IPS DF 6.9 (cell line): ENCODE measurements around the gene ASTN2.

Source experiments
- DNase-seq: peaks from one replicate; pipeline ENCODE4 v3.0.0-alpha.2; 2013; ENCODE audit warnings: low read depth, low spot score
- H3K27ac ChIP-seq: one replicate; pipeline ENCODE4 v1.5.1; 2013; ENCODE audit warnings: low read length, control low read depth
- H3K27me3 ChIP-seq: 2 replicates; pipeline ENCODE4 v1.6.1; 2013; ENCODE audit warnings: mild to moderate bottlenecking, low read length; ENCODE audit not compliant: control insufficient read depth, insufficient read depth
- H3K36me3 ChIP-seq: 2 replicates; pipeline ENCODE4 v1.6.1; 2013; ENCODE audit warnings: low read length; ENCODE audit not compliant: control insufficient read depth, insufficient read depth
- H3K4me1 ChIP-seq: 2 replicates; pipeline ENCODE4 v1.6.1; 2013; ENCODE audit warnings: low read length; ENCODE audit not compliant: control insufficient read depth, insufficient read depth
- H3K4me3 ChIP-seq: 2 replicates; pipeline ENCODE4 v1.5.1; 2013; ENCODE audit warnings: mild to moderate bottlenecking, low read length
- H3K9me3 ChIP-seq: 2 replicates; pipeline ENCODE4 v1.6.1; 2013; ENCODE audit warnings: low read length, inconsistent platforms; ENCODE audit not compliant: control insufficient read depth, insufficient read depth
- WGBS: extraction: QIAGEN DNeasy Blood & Tissue Kit; methylation state at CpG from one replicate; pipeline ENCODE4 v1.1.7; 2013; ENCODE audit warnings: mixed read lengths, missing lambda C conversion rate; ENCODE audit not compliant: insufficient read length, insufficient coverage; 5-methylcytosine and 5-hydroxymethylcytosine counted together

The ASTN2 gene

DNA sequence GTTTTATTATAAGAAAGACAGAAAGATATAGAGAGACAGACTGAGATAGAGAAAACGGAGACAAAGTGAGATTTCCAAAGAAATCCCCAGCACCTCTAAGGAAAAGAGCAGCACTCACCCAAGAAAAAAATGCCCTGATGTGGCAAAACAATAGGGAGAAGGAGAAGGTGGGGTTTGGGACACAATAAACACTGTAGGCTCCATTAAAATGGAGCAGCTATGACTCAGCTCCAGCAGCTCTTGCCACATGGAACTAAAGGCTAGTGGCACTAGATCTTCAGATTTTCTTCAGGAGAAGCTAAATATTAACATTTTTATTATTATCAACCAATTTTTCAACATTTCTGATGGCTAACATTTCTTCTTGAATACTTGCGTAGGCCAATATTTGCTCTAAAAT, 406.0 kb downstream of the ASTN2 start:
- H3K27me3 ChIP-seq: no peaks in the 10 kb centered on the region
- H3K9me3 ChIP-seq: no peaks in the 10 kb centered on the region
- 0 out of 2 replicates have a peak, but pooled peaks cover 2% of the 10 kb centered on the region for H3K4me1 ChIP-seq
- H3K27ac ChIP-seq: no peak overlapping the region
- H3K4me3 ChIP-seq: no peak overlapping the region
- H3K36me3 ChIP-seq: no peaks in the 10 kb centered on the region
- WGBS: 100% methylated on average over 1 of the region's 2 CpGs
- no peak for DNase-seq

DNA sequence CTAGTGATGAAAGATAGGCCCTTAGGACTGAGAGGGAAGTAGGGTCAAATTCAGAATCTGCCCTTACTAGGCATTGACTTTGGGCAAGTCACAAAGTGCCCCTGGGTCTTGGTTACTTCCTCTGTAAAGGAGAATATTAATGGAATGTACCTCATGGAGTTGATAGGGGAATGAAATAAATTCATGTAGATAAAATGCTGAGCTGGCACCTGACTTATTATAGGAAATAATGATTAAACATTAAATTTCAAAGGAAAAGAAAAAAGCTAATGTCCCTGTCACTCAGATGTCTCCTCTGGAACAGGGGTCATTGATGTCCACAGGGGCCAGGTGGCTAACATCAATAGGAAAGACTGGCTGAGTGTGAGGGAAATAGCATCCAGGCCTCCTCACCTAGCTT, 406.4 kb downstream of the ASTN2 start:
- H3K36me3 ChIP-seq: no peaks in the 10 kb centered on the region
- H3K27ac ChIP-seq: no peak overlapping the region
- H3K27me3 ChIP-seq: no peaks in the 10 kb centered on the region
- DNase-seq: no peak
- no peak overlapping the region for H3K4me3 ChIP-seq
- no peaks in the 10 kb centered on the region for H3K9me3 ChIP-seq
- H3K4me1 ChIP-seq: 0 out of 2 replicates have a peak, but pooled peaks cover 2% of the 10 kb centered on the region

DNA sequence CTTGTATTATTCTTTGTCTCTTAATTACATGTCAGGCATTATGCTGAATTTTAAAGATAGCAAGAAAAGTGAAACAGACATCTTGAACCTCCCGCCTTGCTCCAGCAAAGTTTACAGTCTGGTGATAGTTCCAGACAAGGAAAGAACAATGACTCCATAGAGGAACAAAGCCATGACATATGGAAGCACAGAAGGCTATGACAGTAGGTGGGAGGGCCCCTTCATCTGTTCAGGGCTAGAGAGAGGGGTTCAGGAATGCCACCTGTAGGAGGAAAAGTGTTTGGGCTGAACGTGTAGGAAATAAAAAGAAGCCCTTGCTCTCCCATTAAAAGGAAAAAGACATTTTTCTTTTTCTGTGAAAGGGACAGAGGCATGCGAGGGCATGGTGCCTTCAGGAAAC, 412.2 kb downstream of the ASTN2 start:
- no peaks in the 10 kb centered on the region for H3K9me3 ChIP-seq
- DNase-seq: no peak
- H3K4me1 ChIP-seq: no peaks in the 10 kb centered on the region
- H3K27me3 ChIP-seq: no peaks in the 10 kb centered on the region
- no peaks in the 10 kb centered on the region for H3K36me3 ChIP-seq
- no CpG with 5 or more reads among the region's 3 CpGs for WGBS
- no peak overlapping the region for H3K27ac ChIP-seq
- H3K4me3 ChIP-seq: no peak overlapping the region

DNA sequence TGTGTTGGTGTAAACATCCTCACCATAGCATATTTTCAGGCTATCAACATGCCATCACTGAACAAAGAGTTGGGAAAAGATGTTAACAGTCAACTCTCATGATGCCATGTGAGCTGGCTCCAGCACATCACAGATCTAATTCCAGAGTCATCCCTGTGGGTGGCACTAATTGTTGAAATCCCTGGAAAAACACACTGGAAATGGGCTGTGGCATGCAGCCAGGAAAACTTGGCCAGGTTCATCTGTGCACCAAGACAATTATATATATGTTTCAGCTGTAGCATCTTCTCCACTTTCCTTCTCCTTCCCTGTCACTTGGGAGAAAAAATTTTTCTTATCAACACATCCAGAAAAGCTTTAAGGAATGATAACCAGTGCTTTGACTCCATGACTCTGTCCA, 414.0 kb downstream of the ASTN2 start:
- Histone ChIP-seq H3K27ac (no peak overlapping the region), H3K4me1 (no peaks in the 10 kb centered on the region), H3K36me3 (no peaks in the 10 kb centered on the region), H3K4me3 (no peak overlapping the region), H3K9me3 (no peaks in the 10 kb centered on the region), H3K27me3 (no peaks in the 10 kb centered on the region)
- no peak for DNase-seq

DNA sequence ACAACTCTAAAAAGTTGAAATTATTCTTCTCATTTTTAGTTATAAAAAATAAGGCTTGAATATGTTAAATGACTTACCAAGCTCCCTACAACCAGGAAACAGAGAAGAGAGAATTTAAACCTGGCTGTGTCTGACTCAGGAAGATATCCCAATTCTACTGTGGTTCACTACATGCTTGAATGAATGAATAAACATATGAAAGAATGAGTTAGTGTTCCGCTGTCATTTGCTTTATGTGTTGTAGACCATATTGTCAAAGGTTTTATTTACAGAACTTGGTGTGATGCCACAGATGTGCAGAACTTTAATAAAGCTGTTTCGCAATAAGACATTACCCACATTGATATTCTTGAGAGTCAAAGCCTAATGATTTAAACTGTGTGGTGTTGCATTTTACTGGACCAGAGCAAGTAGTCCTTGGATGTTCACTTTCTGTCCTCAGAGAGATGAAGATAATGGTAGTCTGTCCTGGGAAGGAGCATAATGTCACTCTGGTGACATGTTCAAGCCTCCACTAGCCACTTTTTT, 414.6 kb downstream of the ASTN2 start:
- no peak overlapping the region for H3K27ac ChIP-seq
- no peaks in the 10 kb centered on the region for H3K36me3 ChIP-seq
- H3K4me3 ChIP-seq: no peak overlapping the region
- no peak for DNase-seq
- H3K4me1 ChIP-seq: no peaks in the 10 kb centered on the region
- H3K9me3 ChIP-seq: no peaks in the 10 kb centered on the region
- no CpG with 5 or more reads among the region's 2 CpGs for WGBS
- H3K27me3 ChIP-seq: no peaks in the 10 kb centered on the region

DNA sequence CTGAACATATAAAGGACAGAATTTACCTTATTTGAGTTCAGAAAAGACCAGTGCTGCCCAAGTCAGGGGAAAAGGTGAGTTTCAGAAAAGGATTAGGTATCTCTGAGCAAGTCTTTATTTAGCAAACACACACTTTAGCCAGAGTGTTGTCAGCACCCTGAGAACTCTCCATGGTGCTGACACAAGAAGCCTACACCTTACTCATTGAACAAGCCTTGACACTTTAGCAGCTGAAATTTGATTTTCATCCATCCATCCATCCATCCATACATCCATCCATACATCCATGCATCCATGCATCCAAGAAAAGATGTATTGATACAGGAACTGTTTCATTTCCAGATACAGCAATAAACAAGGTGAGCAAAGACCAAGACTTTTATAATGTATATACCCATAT, 416.6 kb downstream of the ASTN2 start:
- no peaks in the 10 kb centered on the region for H3K36me3 ChIP-seq
- H3K27me3 ChIP-seq: no peaks in the 10 kb centered on the region
- DNase-seq: no peak
- no peaks in the 10 kb centered on the region for H3K9me3 ChIP-seq
- no peaks in the 10 kb centered on the region for H3K4me1 ChIP-seq
- no peak overlapping the region for H3K27ac ChIP-seq
- H3K4me3 ChIP-seq: no peak overlapping the region

DNA sequence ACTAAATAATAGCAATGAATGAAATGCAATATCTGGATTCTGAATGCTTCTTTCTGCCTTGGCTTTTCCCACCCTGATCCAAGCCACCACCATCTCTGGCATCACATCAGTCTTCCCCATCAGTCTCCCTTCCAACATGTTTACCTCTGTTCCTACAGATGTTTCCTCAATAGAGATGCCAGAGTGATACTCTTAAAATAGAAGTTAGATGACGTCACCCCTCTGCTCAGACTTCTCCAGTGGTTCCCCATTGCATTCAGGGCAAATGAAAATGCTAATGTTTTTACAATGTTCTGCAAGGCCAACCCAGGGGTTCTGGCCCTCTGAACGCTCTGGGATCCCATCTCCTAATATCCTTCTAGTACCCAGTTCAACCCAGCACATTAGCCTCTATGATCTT, 422.0 kb downstream of the ASTN2 start:
- no peaks in the 10 kb centered on the region for H3K36me3 ChIP-seq
- no peaks in the 10 kb centered on the region for H3K27me3 ChIP-seq
- no CpG with 5 or more reads among the region's 2 CpGs for WGBS
- peaks cover 2% of the 10 kb centered on the region; the same call in 1 of the 2 replicates for H3K4me1 ChIP-seq
- H3K27ac ChIP-seq: no peak overlapping the region
- no peak for DNase-seq
- H3K4me3 ChIP-seq: no peak overlapping the region
- no peaks in the 10 kb centered on the region for H3K9me3 ChIP-seq

DNA sequence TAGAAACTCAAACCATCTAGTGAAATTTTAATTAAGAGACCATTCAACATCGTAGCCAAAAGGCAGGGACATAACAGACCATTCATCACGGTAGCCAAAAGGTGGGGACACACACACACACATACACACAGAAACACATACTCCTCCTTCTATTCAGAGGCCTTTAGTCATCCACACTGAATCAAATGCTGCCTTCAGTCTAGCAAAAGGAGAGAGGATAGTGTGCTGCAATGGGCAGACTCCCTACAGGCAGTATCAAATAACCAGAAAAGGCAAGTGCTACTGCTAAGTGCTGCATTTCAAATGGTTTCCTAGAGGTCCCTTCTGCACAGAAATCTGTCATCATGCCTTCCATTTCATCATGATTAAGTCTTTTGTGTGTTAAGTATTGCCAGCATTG, 423.8 kb downstream of the ASTN2 start:
- WGBS: no CpG with 5 or more reads among the region's 2 CpGs
- no peak overlapping the region for H3K27ac ChIP-seq

DNA sequence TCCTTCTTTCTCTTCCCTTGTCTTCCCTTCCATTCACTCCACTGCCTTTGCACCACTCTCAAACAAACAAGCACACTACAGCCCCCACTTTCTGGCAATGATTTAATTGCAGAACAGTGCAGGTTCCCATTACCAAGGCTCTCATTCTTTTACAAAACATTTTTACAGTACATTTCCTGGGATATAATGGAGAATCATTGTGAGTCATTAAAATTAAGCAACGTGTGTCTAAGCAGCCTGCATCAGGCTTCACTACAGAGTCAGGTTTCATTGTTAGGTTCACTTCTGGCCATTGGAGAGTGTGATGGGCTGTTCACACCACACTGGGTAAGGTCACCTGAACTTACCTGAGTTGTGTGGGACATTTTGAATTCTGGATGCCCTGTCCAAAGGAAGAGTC, 424.3 kb downstream of the ASTN2 start:
- Histone ChIP-seq H3K27ac (no peak overlapping the region), H3K27me3 (no peaks in the 10 kb centered on the region), H3K4me1 (peaks cover 5% of the 10 kb centered on the region; the same call in 1 of the 2 replicates), H3K9me3 (no peaks in the 10 kb centered on the region), H3K36me3 (no peaks in the 10 kb centered on the region), H3K4me3 (no peak overlapping the region)
- no peak for DNase-seq
- no CpG with 5 or more reads among the region's 1 CpG for WGBS

More for the DNA sequence above, 423.8 kb downstream of the ASTN2 start:
- Histone ChIP-seq H3K36me3 (no peaks in the 10 kb centered on the region), H3K4me1 (peaks cover 4% of the 10 kb centered on the region; the same call in 1 of the 2 replicates), H3K9me3 (no peaks in the 10 kb centered on the region), H3K4me3 (no peak overlapping the region), H3K27me3 (no peaks in the 10 kb centered on the region)
- no peak for DNase-seq

DNA sequence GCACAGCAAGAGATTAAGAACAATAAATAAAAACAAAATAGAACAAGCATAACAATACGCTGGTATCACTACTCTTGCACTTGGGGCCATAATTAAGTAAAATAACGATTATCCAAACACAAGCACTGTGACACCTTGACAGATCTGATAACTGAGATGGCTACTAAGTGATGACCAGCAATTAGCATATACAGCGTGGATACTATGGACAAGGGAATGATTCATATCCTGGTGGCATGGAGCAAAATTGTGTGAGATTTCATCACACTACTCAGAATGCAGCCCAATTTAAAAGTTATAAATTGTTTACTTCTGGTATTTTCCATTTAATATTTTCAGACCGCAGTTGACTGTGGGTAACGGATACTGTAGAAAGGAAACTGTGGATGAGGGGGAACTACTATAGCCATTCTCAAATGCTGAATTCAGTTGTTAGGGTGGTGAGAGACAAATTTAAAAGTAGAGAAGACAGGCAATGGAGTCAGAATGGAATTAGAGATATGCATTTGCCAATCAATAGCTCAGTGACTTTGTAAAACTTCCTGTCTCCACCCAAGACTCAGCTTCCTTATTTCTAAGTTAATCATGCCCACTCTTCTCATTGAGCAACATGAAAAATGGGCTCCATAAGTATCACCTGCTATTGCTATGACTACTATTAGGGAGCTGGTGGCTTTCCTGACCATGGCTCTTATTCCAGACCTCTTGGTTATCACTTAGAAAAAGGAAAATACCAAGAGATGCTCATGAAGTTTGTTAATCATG, 427.0 kb downstream of the ASTN2 start:
- DNase-seq: no peak
- no CpG with 5 or more reads among the region's 5 CpGs for WGBS

DNA sequence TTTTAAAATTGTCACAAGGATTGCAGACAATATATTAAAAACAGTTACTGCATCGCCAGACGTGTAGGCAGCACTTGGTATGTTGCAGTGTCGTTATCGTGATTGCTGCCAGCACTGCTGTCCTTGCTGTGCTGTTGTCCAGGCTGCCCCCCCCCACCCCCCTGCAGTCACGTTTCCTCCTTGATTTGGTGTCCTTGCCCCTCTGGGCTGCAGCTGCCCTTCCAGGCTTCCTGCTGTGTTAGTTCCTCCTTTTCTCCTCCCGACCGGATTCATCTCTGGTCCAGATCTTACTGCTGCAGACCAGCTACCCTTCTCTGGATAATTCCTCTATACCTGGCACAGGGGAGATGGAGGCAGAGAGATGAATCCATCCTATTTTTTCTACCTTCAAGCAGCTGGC, 428.8 kb downstream of the ASTN2 start:
- H3K36me3 ChIP-seq: no peaks in the 10 kb centered on the region
- H3K4me1 ChIP-seq: peaks cover 3% of the 10 kb centered on the region; the same call in 1 of the 2 replicates
- DNase-seq: no peak
- H3K9me3 ChIP-seq: no peaks in the 10 kb centered on the region
- no peak overlapping the region for H3K4me3 ChIP-seq
- no peak overlapping the region for H3K27ac ChIP-seq
- H3K27me3 ChIP-seq: no peaks in the 10 kb centered on the region
- WGBS: no CpG with 5 or more reads among the region's 7 CpGs

More for the DNA sequence above, 427.0 kb downstream of the ASTN2 start:
- Histone ChIP-seq H3K9me3 (no peaks in the 10 kb centered on the region), H3K36me3 (no peaks in the 10 kb centered on the region), H3K27me3 (no peaks in the 10 kb centered on the region), H3K4me1 (peaks cover 5% of the 10 kb centered on the region; the same call in 1 of the 2 replicates), H3K4me3 (no peak overlapping the region), H3K27ac (no peak overlapping the region)
